MM.1S (cell line): ENCODE data around the gene MALRD1.

ENCODE experiments used
- CTCF ChIP-seq: fragments of 300-600 bp; sonication (generic); IDR thresholded peaks from 2 replicates; pipeline ENCODE4 v1.5.1; 2016; ENCODE audit warnings: antibody characterized with exemption, low read length, mixed read lengths
- EZH2 ChIP-seq: fragments of 300-600 bp; sonication (generic); optimal IDR thresholded peaks from 2 replicates; pipeline ENCODE3; 2017; ENCODE audit warnings: low read depth, mild to moderate bottlenecking, antibody characterized with exemption, low read length, mixed read lengths
- EZH2phosphoT487 ChIP-seq: fragments of 300-600 bp; sonication (generic); IDR thresholded peaks from 2 replicates; pipeline ENCODE4 v1.6.1; 2018; ENCODE audit warnings: antibody characterized with exemption, low read length

DNA sequence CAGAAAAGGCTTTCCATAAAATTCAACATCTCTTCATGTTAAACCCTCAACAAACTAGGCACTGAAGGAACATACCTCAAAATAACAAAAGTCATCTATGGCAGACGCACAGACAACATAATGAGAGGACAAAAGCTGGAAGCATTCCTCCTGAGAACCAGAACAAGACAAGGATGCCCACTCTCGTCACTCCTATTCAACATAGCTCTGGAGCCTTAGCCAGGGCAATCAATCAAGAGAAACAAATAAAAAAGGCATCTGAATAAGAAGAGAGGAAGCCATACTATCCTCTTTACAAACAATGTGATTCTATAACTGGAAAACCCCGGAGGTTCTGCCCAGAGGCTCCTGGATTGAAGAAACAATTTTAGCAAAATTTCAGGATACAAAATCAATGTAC, 251.0 kb downstream of the MALRD1 start:
- TF ChIP-seq CTCF, result no peak
- TF ChIP-seq EZH2, result no peak
- TF ChIP-seq EZH2phosphoT487, result no peak
